ENCODE results near the gene IQGAP2.

The IQGAP2 gene

DNA sequence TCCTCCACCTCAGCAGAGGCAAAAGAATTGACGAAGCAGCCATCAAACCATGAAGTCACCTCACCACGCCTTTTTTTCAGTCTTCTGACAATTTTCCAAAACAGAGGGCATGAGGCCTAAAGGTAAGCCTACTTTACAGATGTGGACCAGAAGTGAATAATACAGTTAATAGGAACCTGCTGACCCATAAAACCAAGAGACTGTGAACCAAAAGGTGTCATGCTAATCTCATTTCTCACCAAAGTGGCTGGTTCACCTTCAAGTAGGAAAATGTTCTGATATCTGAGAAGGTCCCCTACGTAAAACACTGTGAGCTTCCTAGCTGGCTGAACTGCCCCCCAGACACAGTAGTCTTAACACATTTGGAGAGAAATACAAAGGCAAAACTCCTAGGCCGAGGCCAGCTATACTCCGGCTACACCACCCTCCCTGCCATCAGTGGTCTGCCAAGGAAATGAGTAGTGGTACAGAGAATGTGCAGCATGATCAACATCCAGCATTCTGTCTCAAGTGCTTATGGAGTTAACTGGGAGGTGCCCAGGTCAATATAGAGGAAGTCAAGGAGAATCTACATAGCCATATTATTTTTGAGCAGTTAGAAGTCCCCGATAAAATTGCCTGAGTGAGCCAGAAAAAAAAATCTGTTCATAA lies 239.4 kb downstream of the IQGAP2 start:
- peaks cover 6 to 21% (median 15%) of the 10 kb centered on the region in 11 experiments for H3K9me3 ChIP-seq (replicated peaks in 1 of 11)
- H4K20me1 ChIP-seq = peaks cover 0 to 52% (median 0%) of the 10 kb centered on the region in 11 experiments; a peak in 3 of 22 replicates
- H3K36me3 ChIP-seq = peaks cover 69 to 93% (median 84%) of the 10 kb centered on the region in 11 experiments
- peaks cover 0 to 29% (median 0%) of the 10 kb centered on the region in 10 experiments; a peak in 6 of 20 replicates for H3K4me1 ChIP-seq
- no peak overlapping the region for H3K4me3 ChIP-seq
- no peak overlapping the region for H3K4me2 ChIP-seq
- TF ChIP-seq Cebpa-rat (IDR thresholded peaks at IDR 0.05) = no peak
- no peak overlapping the region for H3K9ac ChIP-seq
- H3K27ac ChIP-seq = no peak overlapping the region
- no peaks in the 10 kb centered on the region for H3K27me3 ChIP-seq

DNA sequence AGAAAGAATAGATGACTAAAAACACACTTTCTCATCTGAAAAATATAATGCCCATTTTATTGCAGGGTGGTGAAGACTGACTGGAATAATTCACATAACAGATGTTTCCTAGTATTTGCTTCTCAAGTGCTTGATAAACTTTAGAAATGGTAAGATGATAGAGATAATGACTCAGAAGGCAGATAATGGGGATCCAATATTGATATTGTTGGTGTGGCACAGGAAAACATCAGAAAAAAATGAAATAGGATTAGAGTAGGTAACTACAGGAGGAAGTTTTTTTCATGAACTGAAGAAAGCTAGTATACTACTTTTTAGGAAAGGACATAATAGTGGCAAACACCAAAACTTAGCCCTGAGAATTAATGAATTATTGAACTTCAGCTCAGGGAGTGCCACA lies 240.3 kb downstream of the IQGAP2 start:
- Histone ChIP-seq H3K36me3 (peaks cover 73 to 93% (median 84%) of the 10 kb centered on the region in 11 experiments), H3K9me3 (replicated peaks in 1 of 11) (peaks cover 14 to 30% (median 24%) of the 10 kb centered on the region in 11 experiments), H4K20me1 (peaks cover 0 to 43% (median 0%) of the 10 kb centered on the region in 11 experiments; a peak in 3 of 22 replicates), H3K9ac (no peak overlapping the region), H3K4me2 (no peak overlapping the region), H3K27me3 (no peaks in the 10 kb centered on the region), H3K4me1 (peaks cover 0 to 21% (median 0%) of the 10 kb centered on the region in 10 experiments; a peak in 6 of 20 replicates), H3K4me3 (no peak overlapping the region), H3K27ac (no peak overlapping the region)
- no peak for TF ChIP-seq Cebpa-rat (IDR thresholded peaks at IDR 0.05)

DNA sequence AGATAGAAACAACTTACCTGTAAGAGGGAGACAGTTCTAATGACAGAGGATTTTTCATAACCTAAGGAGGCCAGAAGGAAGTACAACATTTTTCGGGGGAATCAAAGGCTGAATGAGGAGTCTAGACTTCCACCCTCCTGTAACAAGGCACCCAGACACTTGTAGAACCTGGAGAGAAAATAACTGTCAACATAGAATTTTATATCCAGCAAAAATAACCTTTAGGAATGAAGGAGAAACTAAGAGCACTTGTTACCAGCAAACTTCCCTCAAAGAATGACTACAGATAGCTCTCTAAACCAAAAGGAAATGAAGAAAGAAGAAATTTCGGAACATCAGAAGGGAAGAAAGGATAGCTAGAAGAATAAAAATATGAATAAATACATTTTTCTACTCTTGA lies 246.1 kb downstream of the IQGAP2 start:
- peaks cover 85 to 96% (median 92%) of the 10 kb centered on the region in 11 experiments for H3K36me3 ChIP-seq
- TF ChIP-seq Cebpa-rat (IDR thresholded peaks at IDR 0.05) = no peak

DNA sequence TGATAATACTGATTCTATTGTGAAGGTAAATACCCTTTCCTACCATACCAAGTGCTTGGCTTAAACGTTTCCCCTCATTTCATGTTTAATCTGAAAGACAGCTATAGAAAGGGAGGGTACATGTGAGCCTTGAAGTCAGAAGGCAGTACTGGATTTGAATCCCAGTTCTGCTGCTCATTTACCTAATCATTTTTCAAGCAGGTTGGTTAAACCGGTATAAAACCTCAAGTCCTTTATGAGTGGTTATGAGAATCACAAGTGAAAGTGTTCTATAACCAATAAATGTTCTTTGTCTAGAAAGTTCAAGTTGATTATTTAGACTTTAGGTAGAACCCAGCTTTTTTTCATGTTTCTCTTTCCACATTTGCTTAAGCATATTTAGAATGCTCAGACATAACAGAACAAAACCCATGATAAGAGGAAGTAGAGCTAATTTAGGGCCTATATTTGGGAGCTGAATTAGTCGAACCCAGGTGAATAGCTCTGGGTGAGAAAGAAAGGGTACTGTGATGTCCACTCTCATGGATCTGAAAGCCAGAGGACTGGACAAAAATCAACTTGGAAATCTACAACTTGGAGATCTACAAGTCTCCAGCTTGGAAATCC lies 249.8 kb downstream of the IQGAP2 start:
- peaks cover 0 to 18% (median 10%) of the 10 kb centered on the region in 10 experiments; a peak in 9 of 20 replicates for H3K4me1 ChIP-seq
- H3K4me3 ChIP-seq = no peak overlapping the region
- peaks cover 0 to 38% (median 0%) of the 10 kb centered on the region in 11 experiments; a peak in 2 of 22 replicates for H4K20me1 ChIP-seq
- no peak overlapping the region for H3K4me2 ChIP-seq
- peaks cover 20 to 27% (median 23%) of the 10 kb centered on the region in 11 experiments for H3K9me3 ChIP-seq (replicated peaks in 1 of 11)
- no peak overlapping the region for H3K9ac ChIP-seq
- H3K27ac ChIP-seq = no peak overlapping the region
- TF ChIP-seq Cebpa-rat (IDR thresholded peaks at IDR 0.05) = no peak
- H3K36me3 ChIP-seq = peaks cover 82 to 100% (median 91%) of the 10 kb centered on the region in 11 experiments
- H3K27me3 ChIP-seq = no peaks in the 10 kb centered on the region

More for the DNA sequence above, 246.1 kb downstream of the IQGAP2 start:
- no peak overlapping the region; a peak in 1 of 20 replicates for H3K4me3 ChIP-seq
- peaks cover 0 to 37% (median 0%) of the 10 kb centered on the region in 11 experiments; a peak in 2 of 22 replicates for H4K20me1 ChIP-seq
- H3K27me3 ChIP-seq = no peaks in the 10 kb centered on the region
- H3K9me3 ChIP-seq (replicated peaks in 1 of 11) = peaks cover 33 to 49% (median 41%) of the 10 kb centered on the region in 11 experiments
- no peak overlapping the region for H3K27ac ChIP-seq
- H3K9ac ChIP-seq = no peak overlapping the region
- H3K4me2 ChIP-seq = no peak overlapping the region
- 0 out of 20 replicates have a peak, but pooled peaks cover 0 to 1% (median 0%) of the 10 kb centered on the region in 10 experiments for H3K4me1 ChIP-seq

- peaks cover 0 to 18% (median 10%) of the 10 kb centered on the region in 10 experiments; a peak in 9 of 20 replicates for H3K4me1 ChIP-seq
- no peak overlapping the region for H3K4me3 ChIP-seq
- H3K36me3 ChIP-seq = peaks cover 81 to 100% (median 94%) of the 10 kb centered on the region in 11 experiments
- peak overlapping the region in 5 of 11 experiments; percentile 20 to 45 (median 33); a peak in 8 of 22 replicates for H3K4me2 ChIP-seq
- H3K9ac ChIP-seq = no peak overlapping the region
- no peak for TF ChIP-seq Cebpa-rat (IDR thresholded peaks at IDR 0.05)
- no peak overlapping the region for H3K27ac ChIP-seq
- peaks cover 0 to 4% (median 0%) of the 10 kb centered on the region in 11 experiments; a peak in 1 of 22 replicates for H3K9me3 ChIP-seq (replicated peaks in 1 of 11)
- no peaks in the 10 kb centered on the region for H3K27me3 ChIP-seq
- H4K20me1 ChIP-seq = peaks cover 0 to 42% (median 0%) of the 10 kb centered on the region in 11 experiments; a peak in 2 of 22 replicates
These were observed 254.0 kb downstream of the IQGAP2 start for GRCh38 chr5:76657091-76657490.

DNA sequence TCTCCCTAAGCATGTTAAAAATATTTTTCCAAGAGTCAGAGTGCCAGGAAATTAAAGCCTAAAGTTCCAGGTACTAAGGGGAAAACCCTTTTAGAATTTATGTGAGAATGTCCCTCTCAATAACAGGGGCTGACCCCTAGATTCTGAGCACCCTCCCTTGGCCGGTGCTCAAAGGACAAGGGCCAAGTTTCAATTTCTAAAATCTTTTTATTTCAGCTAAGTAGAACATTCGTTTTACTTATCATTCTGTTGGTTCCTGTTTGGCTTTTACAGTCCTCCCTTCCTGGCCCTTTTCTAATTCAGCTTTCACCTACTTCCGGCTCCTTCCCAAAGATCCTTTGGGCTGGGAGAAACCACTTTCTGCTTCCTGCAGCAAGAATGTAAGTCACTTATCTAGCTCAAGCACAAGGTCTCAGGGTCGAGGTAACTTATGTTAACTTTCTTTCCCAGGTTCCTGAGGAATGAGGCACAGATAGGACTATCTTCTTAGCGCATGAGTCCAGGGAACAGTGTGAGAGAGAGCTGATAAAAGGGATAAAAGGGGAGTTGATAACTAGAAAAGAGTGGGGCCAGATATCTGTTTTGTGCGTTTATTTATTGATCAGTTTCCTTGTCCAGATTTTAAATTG lies 254.7 kb downstream of the IQGAP2 start:
- Histone ChIP-seq H4K20me1 (peaks cover 0 to 42% (median 0%) of the 10 kb centered on the region in 11 experiments; a peak in 2 of 22 replicates), H3K27ac (no peak overlapping the region), H3K4me2 (peak overlapping the region in 2 of 11 experiments; percentile 20 to 33; a peak in 2 of 22 replicates), H3K4me3 (no peak overlapping the region), H3K4me1 (peaks cover 0 to 18% (median 10%) of the 10 kb centered on the region in 10 experiments; a peak in 9 of 20 replicates), H3K9ac (no peak overlapping the region), H3K27me3 (no peaks in the 10 kb centered on the region), H3K36me3 (peaks cover 78 to 100% (median 94%) of the 10 kb centered on the region in 11 experiments), H3K9me3 (replicated peaks in 1 of 11) (no peaks in the 10 kb centered on the region)
- no peak for TF ChIP-seq Cebpa-rat (IDR thresholded peaks at IDR 0.05)

GRCh38 chr5:76660360-76660759 lies 257.3 kb downstream of the IQGAP2 start:
- no peak overlapping the region for H3K9ac ChIP-seq
- H3K4me3 ChIP-seq = no peak overlapping the region
- peaks cover 0 to 53% (median 0%) of the 10 kb centered on the region in 11 experiments; a peak in 2 of 22 replicates for H4K20me1 ChIP-seq
- no peak overlapping the region for H3K4me2 ChIP-seq
- H3K9me3 ChIP-seq (replicated peaks in 1 of 11) = no peaks in the 10 kb centered on the region
- peaks cover 77 to 100% (median 94%) of the 10 kb centered on the region in 11 experiments for H3K36me3 ChIP-seq
- H3K27ac ChIP-seq = no peak overlapping the region
- H3K27me3 ChIP-seq = no peaks in the 10 kb centered on the region
- H3K4me1 ChIP-seq = peaks cover 0 to 13% (median 10%) of the 10 kb centered on the region in 10 experiments; a peak in 9 of 20 replicates
- TF ChIP-seq Cebpa-rat (IDR thresholded peaks at IDR 0.05) = no peak

DNA sequence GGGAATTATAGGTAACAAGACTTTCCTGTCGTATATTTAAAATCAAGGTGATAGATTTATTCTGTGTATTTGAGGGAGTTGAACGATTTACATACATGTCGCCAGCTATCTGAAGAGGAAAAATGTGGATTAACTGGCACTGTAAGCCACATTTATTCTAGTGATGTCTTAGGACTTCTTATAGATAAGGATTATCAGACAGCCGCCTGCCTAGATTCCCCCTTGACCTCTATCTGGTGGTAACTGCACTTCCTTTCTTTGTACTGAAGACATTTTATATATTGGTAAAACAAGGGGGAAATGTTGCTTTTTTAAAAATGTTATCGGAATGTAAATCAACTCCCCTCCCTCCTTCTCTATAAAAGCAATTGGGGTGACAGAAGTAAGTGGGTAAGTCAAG lies 259.4 kb downstream of the IQGAP2 start:
- H3K9ac ChIP-seq = no peak overlapping the region
- H3K4me3 ChIP-seq = no peak overlapping the region
- peaks cover 0 to 55% (median 0%) of the 10 kb centered on the region in 11 experiments; a peak in 2 of 22 replicates for H4K20me1 ChIP-seq
- H3K4me2 ChIP-seq = no peak overlapping the region
- peaks cover 0 to 3% (median 0%) of the 10 kb centered on the region in 10 experiments; a peak in 4 of 20 replicates for H3K4me1 ChIP-seq
- H3K27me3 ChIP-seq = no peaks in the 10 kb centered on the region
- TF ChIP-seq Cebpa-rat (IDR thresholded peaks at IDR 0.05) = no peak
- peaks cover 85 to 100% (median 99%) of the 10 kb centered on the region in 11 experiments for H3K36me3 ChIP-seq
- H3K9me3 ChIP-seq (replicated peaks in 1 of 11) = no peaks in the 10 kb centered on the region
- H3K27ac ChIP-seq = no peak overlapping the region
